GM21447 (cell line): Measurements from ENCODE around the gene SUSD5.
"Not testable (repeated sequence)": the region's sequence is repeated elsewhere in the genome, so short reads cannot be mapped to it uniquely, and the experiment has no call there.

Experiments
- ATAC-seq: cut with Tn5 transposase; IDR thresholded peaks from one replicate; pipeline ENCODE4 v1.9.1; 2021; ENCODE audit not compliant: unreplicated experiment

The SUSD5 gene

GRCh38 chr3:33196538-33196937, 22.1 kb downstream of the SUSD5 start:
- ATAC-seq: no peak

- no peak for ATAC-seq
Observed at GRCh38 chr3:33194303-33194702, 24.3 kb downstream of the SUSD5 start.

- ATAC-seq: no peak
Observed at GRCh38 chr3:33187368-33187634, 31.3 kb downstream of the SUSD5 start.

GRCh38 chr3:33186524-33187367, 31.9 kb downstream of the SUSD5 start:
- no peak for ATAC-seq

- no peak for ATAC-seq
Observed at GRCh38 chr3:33184863-33185262, 33.7 kb downstream of the SUSD5 start.

- ATAC-seq: not testable (repeated sequence)
Observed at GRCh38 chr3:33181641-33182040, 37.0 kb downstream of the SUSD5 start.

GRCh38 chr3:33181229-33181628, 37.4 kb downstream of the SUSD5 start:
- ATAC-seq: no peak

- ATAC-seq: no peak
Observed at GRCh38 chr3:33179132-33179531, 39.5 kb downstream of the SUSD5 start.

- ATAC-seq: no peak
Observed at GRCh38 chr3:33174711-33175414, 43.7 kb downstream of the SUSD5 start.

GRCh38 chr3:33174095-33174494, 44.5 kb downstream of the SUSD5 start:
- no peak for ATAC-seq

- ATAC-seq: no peak
Observed at GRCh38 chr3:33173672-33174071, 44.9 kb downstream of the SUSD5 start.

GRCh38 chr3:33173103-33173502, 45.5 kb downstream of the SUSD5 start:
- no peak for ATAC-seq

- ATAC-seq: no peak
Observed at GRCh38 chr3:33171580-33171979, 47.0 kb downstream of the SUSD5 start.

- ATAC-seq: no peak
Observed at GRCh38 chr3:33170531-33170930, 48.1 kb downstream of the SUSD5 start.

GRCh38 chr3:33167716-33168336, 50.8 kb downstream of the SUSD5 start:
- no peak for ATAC-seq

- no peak for ATAC-seq
Observed at GRCh38 chr3:33167284-33167683, 51.3 kb downstream of the SUSD5 start.

GRCh38 chr3:33166095-33166494, 52.5 kb downstream of the SUSD5 start:
- no peak for ATAC-seq

- no peak for ATAC-seq
Observed at GRCh38 chr3:33165372-33165771, 53.2 kb downstream of the SUSD5 start.

GRCh38 chr3:33162621-33163020, 56.0 kb downstream of the SUSD5 start:
- not testable (repeated sequence) for ATAC-seq

GRCh38 chr3:33159981-33160380, 58.6 kb downstream of the SUSD5 start:
- ATAC-seq: no peak

- no peak for ATAC-seq
Observed at GRCh38 chr3:33159234-33159633, 59.4 kb downstream of the SUSD5 start.

GRCh38 chr3:33155301-33155700, 63.3 kb downstream of the SUSD5 start:
- no peak for ATAC-seq
